Stimulated activated CD8-positive, alpha-beta memory T cell treated with anti-CD3 and anti-CD28 coated beads, Interleukin-4, amount 100 ng/mL, for 4 hours (primary cell): Measurements from ENCODE around the gene KCNE4.

Source experiments
- DNase-seq, 2 donors: peaks; one replicate each; pipeline ENCODE4 v3.0.0-alpha.2; 2020; ENCODE audit warnings: low read depth in 2 of 2, low spot score in 1 of 2

Gene KCNE4, protein sequence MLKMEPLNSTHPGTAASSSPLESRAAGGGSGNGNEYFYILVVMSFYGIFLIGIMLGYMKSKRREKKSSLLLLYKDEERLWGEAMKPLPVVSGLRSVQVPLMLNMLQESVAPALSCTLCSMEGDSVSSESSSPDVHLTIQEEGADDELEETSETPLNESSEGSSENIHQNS

GRCh38 chr2:223051693-223052289 lies at the start of gene KCNE4:
KCNE4 (plus strand) TSS chr2:223052190; CDS start chr2:223052831, 641 bp downstream.
- DNase-seq = no peak

DNA sequence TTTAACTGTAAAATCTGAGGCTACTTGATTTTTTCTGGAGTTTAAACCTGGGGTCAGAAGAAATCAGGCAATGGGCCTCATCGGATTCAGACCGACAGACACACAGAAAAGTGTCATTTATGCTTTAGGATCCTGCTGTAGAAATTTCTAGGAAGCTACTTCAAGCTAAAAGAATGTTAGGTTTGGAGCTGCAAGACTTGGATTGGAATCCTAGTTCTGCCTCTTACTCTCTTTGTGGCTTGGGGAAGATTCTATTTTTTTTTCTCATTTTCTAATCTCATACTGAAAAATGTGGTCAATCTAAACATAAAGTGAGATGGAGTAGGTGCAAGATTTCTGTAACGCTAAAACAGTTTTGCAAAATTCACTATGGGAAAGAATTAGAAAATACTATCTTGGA lies 48.8 kb upstream of the KCNE4 start:
- DNase-seq = no peak

DNA sequence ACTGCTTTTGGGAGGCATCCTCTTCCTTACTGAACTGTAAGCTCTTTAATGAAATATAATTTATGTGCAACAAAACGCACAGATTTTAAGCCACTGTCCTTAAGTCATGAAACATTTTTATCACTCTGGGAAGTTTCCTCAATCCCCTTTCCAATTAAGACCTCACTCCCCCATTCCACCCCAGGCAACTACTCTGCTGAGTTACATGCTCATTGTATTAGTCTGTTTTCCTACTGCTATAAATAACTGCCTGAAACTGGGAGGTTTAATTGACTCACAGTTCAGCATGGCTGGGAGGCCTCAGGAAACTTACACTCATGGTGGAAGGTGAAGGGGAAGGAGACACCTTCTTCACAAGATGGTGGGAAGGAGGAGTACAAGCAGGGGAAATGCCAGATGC lies 46.5 kb upstream of the KCNE4 start:
- no peak for DNase-seq

DNA sequence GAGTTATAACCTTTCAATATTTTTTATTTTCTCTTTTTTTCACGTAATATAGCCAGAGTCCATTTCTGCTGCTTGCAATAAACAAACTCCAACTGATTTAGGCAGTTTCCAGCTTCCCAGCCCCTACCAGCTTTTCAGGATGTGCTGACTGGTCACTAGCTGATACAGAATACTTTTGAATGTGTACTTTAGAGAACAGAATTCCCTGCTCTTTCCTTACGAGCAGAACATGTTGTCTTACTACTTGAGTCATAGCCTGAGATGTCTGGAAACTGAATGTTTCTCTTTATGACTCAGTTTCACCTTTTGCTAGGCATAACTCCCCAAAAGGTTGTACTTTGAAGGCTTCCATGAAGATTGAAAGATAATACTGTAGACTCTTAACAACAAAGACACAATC lies 44.5 kb upstream of the KCNE4 start:
- no peak for DNase-seq

- no peak for DNase-seq
Observed at GRCh38 chr2:223008162-223008561, 43.8 kb upstream of the KCNE4 start.

DNA sequence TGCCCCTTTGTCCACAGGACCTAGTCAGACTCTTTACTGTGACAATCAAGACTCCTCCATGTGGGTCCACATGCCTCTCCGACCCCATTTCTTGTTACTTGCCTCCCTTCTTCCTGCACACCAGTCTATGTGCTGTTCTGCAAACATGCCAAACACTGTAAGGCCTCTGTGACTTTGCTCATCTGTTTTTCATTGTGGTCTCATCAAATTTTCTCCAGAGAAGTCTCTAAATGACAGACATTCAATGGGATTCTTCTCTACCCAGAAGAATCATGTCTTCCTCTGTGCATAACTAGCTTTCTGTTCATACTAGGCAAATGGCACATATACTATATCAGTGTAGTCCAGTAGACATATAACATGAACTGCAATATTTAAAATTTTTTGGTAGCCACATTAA lies 43.0 kb upstream of the KCNE4 start:
- DNase-seq = no peak

DNA sequence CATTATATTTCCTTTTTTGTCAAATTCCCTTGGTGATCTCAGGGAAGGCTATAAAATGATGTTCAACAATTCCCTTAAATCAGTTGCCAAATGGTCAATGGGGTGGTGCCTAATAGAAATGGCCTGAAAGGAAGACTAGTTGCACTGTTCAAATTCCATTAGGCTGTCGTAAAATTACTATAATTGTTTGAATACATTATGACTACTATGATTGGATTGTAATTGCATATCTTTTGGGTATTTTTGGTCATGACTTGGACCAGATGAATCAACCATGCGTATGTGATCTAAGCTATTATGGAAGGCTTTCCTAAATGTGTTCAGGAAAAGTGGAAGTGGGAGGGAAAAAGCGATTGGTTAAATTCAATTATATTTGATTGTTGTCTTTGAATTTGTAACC lies 41.3 kb upstream of the KCNE4 start:
- DNase-seq = no peak

DNA sequence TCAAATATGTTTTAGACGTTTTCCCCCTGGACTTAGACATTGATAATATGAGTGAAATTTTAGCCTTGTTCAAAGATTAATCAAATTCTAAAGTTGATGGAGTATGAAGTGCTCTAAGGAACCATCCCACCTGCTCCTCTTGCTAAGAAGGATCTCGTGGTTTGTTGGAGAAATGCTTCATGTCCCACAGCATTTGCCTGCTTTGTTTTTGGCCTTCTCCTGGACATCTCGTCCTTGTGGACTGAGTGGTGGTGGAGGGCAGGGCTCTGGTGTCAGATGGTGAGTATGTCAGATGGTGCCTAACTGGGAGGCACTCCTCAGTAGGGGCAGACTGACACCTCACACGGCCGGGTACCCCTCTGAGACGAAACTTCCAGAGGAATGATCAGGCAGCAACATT lies 39.7 kb upstream of the KCNE4 start:
- DNase-seq = no peak

DNA sequence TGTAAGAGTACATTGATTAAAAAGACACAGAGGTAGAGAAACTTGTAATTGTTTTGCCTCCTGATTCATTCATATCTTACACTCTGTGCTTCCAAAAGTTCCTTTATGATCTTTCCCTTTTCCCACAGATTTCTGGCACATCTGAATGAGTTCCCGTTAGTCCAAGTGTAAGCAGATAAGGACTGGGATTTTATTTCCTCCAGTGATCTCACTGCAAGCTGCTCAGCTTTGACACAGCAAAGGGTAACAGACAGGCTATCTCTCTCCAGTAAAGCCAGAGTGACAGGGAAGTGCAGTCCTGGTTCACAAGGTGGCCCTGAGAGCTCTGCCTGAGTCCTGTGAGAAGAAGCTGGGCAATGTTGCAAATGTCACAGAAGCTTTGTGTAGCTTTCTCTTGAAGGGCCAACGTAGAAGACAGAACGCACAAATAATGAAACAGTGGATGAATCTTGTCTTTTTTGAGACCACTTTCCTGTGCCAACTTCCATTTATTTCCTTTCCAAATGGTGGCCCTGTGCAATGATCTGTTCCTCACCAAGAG lies 32.5 kb upstream of the KCNE4 start:
- DNase-seq = no peak

DNA sequence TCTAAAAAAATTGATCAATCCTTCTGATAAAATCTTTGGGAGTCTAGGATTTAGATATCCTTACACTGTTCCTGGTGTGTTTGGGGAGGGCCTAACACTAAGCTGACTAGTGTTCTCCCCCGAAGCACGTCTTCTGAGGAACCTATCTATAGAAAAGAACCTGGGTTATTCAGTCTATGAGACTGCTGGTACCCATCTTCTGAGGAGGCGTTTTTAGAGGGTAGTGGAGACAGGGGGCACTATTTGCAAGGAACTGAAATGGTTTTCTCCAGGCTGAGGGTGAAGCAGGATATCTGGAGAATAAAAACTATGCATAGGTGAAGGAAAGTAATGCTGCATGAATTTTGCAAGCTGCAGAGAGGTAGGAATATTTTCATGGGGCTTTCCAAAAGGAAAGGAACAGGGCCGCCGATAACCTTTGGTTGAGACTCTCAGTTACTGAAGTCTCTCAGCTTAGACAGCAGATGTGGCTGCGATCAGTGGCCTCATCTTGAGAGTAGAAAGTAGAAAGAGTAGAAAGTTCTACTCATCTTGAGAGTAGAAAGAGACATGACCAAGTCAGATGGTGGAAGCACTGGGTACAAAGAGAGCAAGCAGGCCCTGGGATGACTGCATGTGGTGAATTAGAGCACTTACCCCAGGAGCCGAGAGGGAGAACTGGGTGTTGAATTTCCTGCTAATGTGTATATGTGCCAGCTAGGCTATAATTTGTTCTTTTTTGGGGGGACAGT lies 31.8 kb upstream of the KCNE4 start:
- DNase-seq = no peak

GRCh38 chr2:223020971-223021675 lies 30.9 kb upstream of the KCNE4 start:
- DNase-seq = no peak

GRCh38 chr2:223026357-223027110 lies 25.5 kb upstream of the KCNE4 start:
- DNase-seq = no peak

GRCh38 chr2:223027442-223027841 lies 24.5 kb upstream of the KCNE4 start:
- no peak for DNase-seq

GRCh38 chr2:223029287-223029686 lies 22.7 kb upstream of the KCNE4 start:
- DNase-seq = no peak

DNA sequence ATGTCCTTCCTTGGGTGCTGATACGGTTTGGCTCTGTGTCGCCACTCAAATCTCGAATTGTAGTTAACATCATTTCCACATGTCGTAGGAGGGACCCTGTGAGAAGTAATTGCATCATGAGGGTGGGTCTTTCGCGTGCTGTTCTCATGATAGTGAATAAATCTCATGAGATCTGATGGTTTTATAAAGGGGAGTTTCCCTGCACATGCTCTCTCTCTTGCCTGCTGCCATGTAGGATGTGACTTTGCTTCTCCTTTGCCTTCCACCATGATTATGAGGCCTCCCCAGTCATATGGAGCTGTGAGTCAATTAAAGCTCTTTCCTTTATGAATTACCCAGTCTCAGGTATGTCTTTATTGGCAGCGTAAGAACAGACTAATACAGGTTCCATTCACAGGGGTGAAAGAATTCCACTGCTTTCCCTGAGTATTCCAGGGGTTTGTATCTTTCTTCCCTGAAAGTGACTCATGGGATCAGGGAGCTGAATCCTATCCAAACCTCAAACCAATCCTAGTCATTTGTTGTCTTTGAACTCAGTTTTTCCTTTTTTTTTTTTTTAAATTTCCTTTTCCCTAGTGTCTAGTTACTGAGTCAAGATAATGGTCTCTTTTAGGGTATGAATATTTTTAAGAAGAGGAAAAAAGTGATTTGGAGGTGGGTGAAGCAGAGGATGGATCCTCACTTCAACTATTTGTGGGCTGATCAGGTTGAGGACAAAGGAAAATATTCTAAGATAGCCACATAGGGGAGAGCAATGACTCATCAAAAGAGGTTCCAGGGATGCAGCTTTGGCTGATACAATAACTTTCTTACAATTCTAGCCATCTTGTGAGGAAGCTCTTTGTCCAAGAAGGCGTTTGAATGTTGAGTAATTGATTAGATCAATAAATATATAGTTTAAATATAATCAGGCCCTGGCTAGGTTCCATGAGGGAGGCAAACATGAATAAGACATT lies 19.5 kb upstream of the KCNE4 start:
- DNase-seq = no peak

DNA sequence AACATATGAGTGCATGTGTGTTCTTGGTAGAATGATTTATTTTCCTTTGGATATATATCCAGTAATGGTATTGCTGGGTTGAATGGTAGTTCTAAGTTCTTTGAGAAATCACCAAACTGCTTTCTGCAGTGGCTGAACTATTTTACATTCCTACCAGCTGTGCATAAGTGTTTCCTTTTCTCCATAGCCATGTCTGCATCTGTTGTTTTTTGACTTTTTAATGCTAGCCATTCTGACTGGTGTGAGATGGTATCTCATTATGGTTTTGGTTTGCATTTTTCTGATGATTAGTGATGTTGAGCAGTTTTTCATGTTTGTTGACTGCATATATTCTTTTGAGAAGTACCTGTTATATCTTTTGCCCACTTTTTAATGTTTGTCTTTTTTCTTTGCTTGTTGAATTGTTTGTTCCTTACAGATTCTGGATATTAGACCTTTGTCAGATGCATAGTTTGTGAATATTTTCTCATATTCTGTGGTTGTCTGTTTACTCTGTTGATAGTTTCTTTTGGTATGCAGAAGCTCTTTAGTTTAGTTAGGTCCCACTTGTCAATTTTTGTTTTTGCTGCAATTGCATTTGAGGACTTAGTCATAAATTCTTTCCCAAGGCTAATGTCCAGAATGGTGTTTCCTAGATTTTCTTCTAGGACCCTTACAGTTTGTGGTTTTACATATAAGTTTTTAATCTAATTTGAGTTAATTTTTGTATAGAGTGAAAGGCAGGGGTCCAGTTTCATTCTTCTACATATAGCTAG lies 17.6 kb upstream of the KCNE4 start:
- DNase-seq = no peak

DNA sequence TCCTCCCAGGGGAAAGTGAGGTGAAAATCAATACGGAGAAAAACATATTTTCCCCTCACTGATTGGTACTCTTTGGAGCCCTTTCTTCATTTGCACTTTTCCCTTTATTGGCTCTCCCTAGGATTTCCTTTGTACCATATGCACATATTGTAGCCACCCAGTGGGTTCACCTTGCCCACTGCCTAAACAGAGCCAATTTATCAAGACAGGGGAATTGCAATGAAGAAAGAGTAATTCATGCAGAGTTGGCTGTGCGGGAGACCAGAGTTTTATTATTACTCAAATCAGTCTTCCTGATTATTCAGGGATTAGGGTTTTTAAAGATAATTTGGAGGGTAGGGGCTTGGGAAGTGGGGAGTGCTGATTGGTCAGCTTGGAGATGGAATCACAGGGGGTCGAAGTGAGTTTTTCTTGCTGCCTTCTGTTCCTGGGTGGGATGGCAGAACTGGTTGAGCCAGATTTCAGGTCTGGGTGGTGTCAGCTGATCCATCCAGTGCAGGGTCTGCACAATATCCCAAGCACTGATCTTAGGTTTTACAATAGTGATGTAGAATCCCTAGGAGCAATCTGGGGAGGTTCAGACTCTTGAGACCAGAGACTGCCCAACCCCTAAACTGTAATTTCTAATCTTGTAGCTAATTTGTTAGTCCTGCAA lies 15.1 kb upstream of the KCNE4 start:
- DNase-seq = no peak

- no peak for DNase-seq
Observed at GRCh38 chr2:223037445-223037800, 14.6 kb upstream of the KCNE4 start.

GRCh38 chr2:223039618-223040017 lies 12.4 kb upstream of the KCNE4 start:
- no peak for DNase-seq
